ENCODE measurements around the gene RWDD3. TPM values are rescaled to one million over a fixed set of nuclear protein-coding genes. Genes with fewer than 3 reads are reported as not detected.

RWDD3 gene
- total RNA-seq, 3 donors from 2014 or later (not counting 1 experiment from before 2014, with no cell fraction given) = 8.8 to 15.3 (median 15.2) TPM

GRCh38 chr1:95208876-95209275 is 25.1 kb upstream of the RWDD3 start:
- ATAC-seq = no peak
- Mint-ChIP-seq H3K9me3 (peaks cover 0 to 2% of the 10 kb centered on the region in 2 donors), H3K27ac (no peak overlapping the region), H3K4me3 (no peak overlapping the region), H3K36me3 (no peaks in the 10 kb centered on the region), H3K27me3 (ENCODE audit: low read depth in 2 of 2) (peaks cover 16 to 22% of the 10 kb centered on the region in 2 donors), H3K4me1 (no peaks in the 10 kb centered on the region)
- H3K27ac ChIP-seq (ENCODE audit: low read length) = no peak overlapping the region
- no peaks in the 10 kb centered on the region for H3K9me3 ChIP-seq (ENCODE audit: control insufficient read depth, insufficient read depth, low read length)
- intact Hi-C loops (cut with micrococcal nuclease) = no loop called here
- no peaks in the 10 kb centered on the region for H3K27me3 ChIP-seq (ENCODE audit: control insufficient read depth, insufficient read depth, low read length)
- H3K4me3 ChIP-seq (ENCODE audit: low read length) = no peak overlapping the region
- no peaks in the 10 kb centered on the region for H3K36me3 ChIP-seq (ENCODE audit: control insufficient read depth, insufficient read depth, low read length)
- TF ChIP-seq CTCF (IDR thresholded peaks at IDR 0.05) = no peak
- no peaks in the 10 kb centered on the region for H3K4me1 ChIP-seq (ENCODE audit: control insufficient read depth, insufficient read depth, low read length)
- no peak for DNase-seq
- no CpG with 5 or more reads among the region's 3 CpGs for WGBS (ENCODE audit: insufficient coverage)

GRCh38 chr1:95209291-95209690 is 24.7 kb upstream of the RWDD3 start:
- no peak overlapping the region for H3K27ac ChIP-seq (ENCODE audit: low read length)
- intact Hi-C loops (cut with micrococcal nuclease) = no loop called here
- TF ChIP-seq CTCF (IDR thresholded peaks at IDR 0.05) = no peak
- H3K36me3 ChIP-seq (ENCODE audit: control insufficient read depth, insufficient read depth, low read length) = no peaks in the 10 kb centered on the region
- no peak for DNase-seq
- Mint-ChIP-seq H3K9me3 (peaks cover 0 to 2% of the 10 kb centered on the region in 2 donors), H3K36me3 (no peaks in the 10 kb centered on the region), H3K27me3 (ENCODE audit: low read depth in 2 of 2) (peaks cover 16 to 22% of the 10 kb centered on the region in 2 donors), H3K27ac (no peak overlapping the region), H3K4me1 (no peaks in the 10 kb centered on the region), H3K4me3 (no peak overlapping the region)
- no peaks in the 10 kb centered on the region for H3K9me3 ChIP-seq (ENCODE audit: control insufficient read depth, insufficient read depth, low read length)
- no peaks in the 10 kb centered on the region for H3K27me3 ChIP-seq (ENCODE audit: control insufficient read depth, insufficient read depth, low read length)
- H3K4me1 ChIP-seq (ENCODE audit: control insufficient read depth, insufficient read depth, low read length) = no peaks in the 10 kb centered on the region
- no peak for ATAC-seq
- H3K4me3 ChIP-seq (ENCODE audit: low read length) = no peak overlapping the region

- Histone ChIP-seq H3K27me3 (ENCODE audit: control insufficient read depth, insufficient read depth, low read length) (peaks cover 2% of the 10 kb centered on the region), H3K36me3 (ENCODE audit: control insufficient read depth, insufficient read depth, low read length) (no peaks in the 10 kb centered on the region), H3K27ac (ENCODE audit: low read length) (no peak overlapping the region), H3K9me3 (ENCODE audit: control insufficient read depth, insufficient read depth, low read length) (no peaks in the 10 kb centered on the region), H3K4me3 (ENCODE audit: low read length) (no peak overlapping the region), H3K4me1 (ENCODE audit: control insufficient read depth, insufficient read depth, low read length) (no peaks in the 10 kb centered on the region)
- 88% methylated on average over 14 of the region's 14 CpGs for WGBS (ENCODE audit: insufficient coverage)
- TF ChIP-seq CTCF (IDR thresholded peaks at IDR 0.05) = no peak
- peak in 1 of 2 donors; percentile 6 for DNase-seq
- Mint-ChIP-seq H3K27ac (no peak overlapping the region), H3K4me1 (no peaks in the 10 kb centered on the region), H3K9me3 (no peaks in the 10 kb centered on the region), H3K27me3 (ENCODE audit: low read depth in 2 of 2) (peaks cover 26 to 42% of the 10 kb centered on the region in 2 donors), H3K4me3 (no peak overlapping the region), H3K36me3 (no peaks in the 10 kb centered on the region)
- intact Hi-C loops (cut with micrococcal nuclease) = no loop called here
- ATAC-seq = no peak
These were observed 17.6 kb upstream of the RWDD3 start for GRCh38 chr1:95216292-95216990.

DNA sequence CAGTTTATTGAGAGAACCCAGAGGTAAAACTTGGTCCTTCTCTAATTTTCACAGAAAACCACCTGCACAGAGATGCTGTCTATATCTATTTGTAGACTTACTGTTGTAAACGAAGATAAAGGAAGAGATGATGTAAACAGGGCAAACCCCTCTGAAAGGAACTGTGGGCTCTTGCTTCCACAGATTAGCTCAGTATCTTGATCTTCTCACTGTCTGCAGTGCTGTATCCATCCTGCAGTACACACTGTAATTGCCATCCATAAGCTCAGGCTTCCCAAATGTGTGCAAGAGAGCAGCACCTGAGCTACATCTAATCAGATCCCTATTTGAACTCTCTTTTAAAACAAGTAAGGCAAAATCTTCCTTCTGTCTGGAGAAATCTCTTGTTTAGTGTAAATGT is 16.6 kb upstream of the RWDD3 start:
- Histone ChIP-seq H3K4me3 (ENCODE audit: low read length) (no peak overlapping the region), H3K9me3 (ENCODE audit: control insufficient read depth, insufficient read depth, low read length) (no peaks in the 10 kb centered on the region), H3K36me3 (ENCODE audit: control insufficient read depth, insufficient read depth, low read length) (no peaks in the 10 kb centered on the region), H3K4me1 (ENCODE audit: control insufficient read depth, insufficient read depth, low read length) (no peaks in the 10 kb centered on the region), H3K27me3 (ENCODE audit: control insufficient read depth, insufficient read depth, low read length) (peaks cover 2% of the 10 kb centered on the region), H3K27ac (ENCODE audit: low read length) (no peak overlapping the region)
- H3K9me3 Mint-ChIP-seq = no peaks in the 10 kb centered on the region
- H3K4me3 Mint-ChIP-seq = no peak overlapping the region
- WGBS (ENCODE audit: insufficient coverage) = 60% methylated on average over 1 of the region's 1 CpG
- no peak for DNase-seq
- no peak overlapping the region for H3K27ac Mint-ChIP-seq
- intact Hi-C loops (cut with micrococcal nuclease) = no loop called here
- no peaks in the 10 kb centered on the region for H3K36me3 Mint-ChIP-seq
- H3K4me1 Mint-ChIP-seq = no peaks in the 10 kb centered on the region
- ATAC-seq = no peak
- H3K27me3 Mint-ChIP-seq (ENCODE audit: low read depth in 2 of 2) = peaks cover 26 to 42% of the 10 kb centered on the region in 2 donors
- no peak for TF ChIP-seq CTCF (IDR thresholded peaks at IDR 0.05)
